ENCODE data around the gene MFGE8.

DNA sequence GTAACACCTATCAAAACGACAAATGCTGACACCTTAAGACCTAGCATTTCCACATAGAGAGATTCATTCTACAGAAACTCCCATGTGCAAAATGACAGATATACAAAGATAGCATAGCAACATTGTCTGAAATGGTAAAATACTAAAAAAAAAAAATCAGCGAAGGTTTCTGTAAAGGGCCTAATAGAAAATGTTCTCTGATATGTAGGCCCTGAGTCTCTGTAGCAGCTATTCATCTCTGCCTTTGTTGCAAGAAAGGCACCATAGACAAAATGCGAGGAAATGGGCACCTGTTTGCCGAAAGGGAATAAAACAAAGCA, 631 bp upstream of the MFGE8 start:
- TF ChIP-seq RFX5 (IDR thresholded peaks at IDR 0.05; ENCODE audit: low read length) (no peak), CHD2 (IDR thresholded peaks at IDR 0.05; ENCODE audit: low read length, partially characterized antibody) (no peak), CTCF (IDR thresholded peaks at IDR 0.05) (no peak), FOSL2 (IDR thresholded peaks at IDR 0.05; ENCODE audit: borderline replicate concordance, low read depth) (no peak), POLR2AphosphoS5 (IDR thresholded peaks at IDR 0.05; ENCODE audit: low read depth, low read length) (no peak), RAD21 (IDR thresholded peaks at IDR 0.05; ENCODE audit: low read length) (no peak), SIN3A (IDR thresholded peaks at IDR 0.05; ENCODE audit: borderline replicate concordance, low read depth, low read length) (no peak), MEF2A (IDR thresholded peaks at IDR 0.05; ENCODE audit: borderline replicate concordance, low read depth) (no peak), ELF1 (IDR thresholded peaks at IDR 0.05) (no peak), PBX3 (IDR thresholded peaks at IDR 0.05) (no peak), SMC3 (IDR thresholded peaks at IDR 0.05; ENCODE audit: low read depth, low read length) (no peak)

Measured in SK-N-SH (cell line).